ENCODE results near the gene SIPA1L3.

DNA sequence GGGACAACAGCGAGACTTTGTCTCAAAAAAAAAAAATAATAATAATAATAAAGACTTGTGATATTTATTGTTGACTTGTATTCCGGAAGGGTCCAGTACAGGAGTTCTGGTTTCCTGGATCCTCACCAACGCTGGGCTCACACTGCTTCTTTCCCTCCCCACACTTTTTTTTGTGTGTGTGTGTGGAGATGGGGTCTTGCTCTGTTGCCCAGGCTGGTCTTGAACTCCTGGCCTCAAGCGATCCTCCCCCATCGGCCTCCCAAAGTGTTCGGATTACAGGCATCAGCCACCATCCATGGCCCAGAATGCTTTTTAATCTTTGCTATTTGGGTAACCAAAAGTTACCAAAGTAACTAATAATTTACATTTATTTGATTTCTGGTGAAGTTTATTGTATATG is 39.1 kb downstream of the SIPA1L3 start:
- TF ChIP-seq, protein P1, sequence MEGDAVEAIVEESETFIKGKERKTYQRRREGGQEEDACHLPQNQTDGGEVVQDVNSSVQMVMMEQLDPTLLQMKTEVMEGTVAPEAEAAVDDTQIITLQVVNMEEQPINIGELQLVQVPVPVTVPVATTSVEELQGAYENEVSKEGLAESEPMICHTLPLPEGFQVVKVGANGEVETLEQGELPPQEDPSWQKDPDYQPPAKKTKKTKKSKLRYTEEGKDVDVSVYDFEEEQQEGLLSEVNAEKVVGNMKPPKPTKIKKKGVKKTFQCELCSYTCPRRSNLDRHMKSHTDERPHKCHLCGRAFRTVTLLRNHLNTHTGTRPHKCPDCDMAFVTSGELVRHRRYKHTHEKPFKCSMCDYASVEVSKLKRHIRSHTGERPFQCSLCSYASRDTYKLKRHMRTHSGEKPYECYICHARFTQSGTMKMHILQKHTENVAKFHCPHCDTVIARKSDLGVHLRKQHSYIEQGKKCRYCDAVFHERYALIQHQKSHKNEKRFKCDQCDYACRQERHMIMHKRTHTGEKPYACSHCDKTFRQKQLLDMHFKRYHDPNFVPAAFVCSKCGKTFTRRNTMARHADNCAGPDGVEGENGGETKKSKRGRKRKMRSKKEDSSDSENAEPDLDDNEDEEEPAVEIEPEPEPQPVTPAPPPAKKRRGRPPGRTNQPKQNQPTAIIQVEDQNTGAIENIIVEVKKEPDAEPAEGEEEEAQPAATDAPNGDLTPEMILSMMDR (IDR thresholded peaks at IDR 0.05): no peak
- TF ChIP-seq POLR2A (IDR thresholded peaks at IDR 0.05): no peak
